DMS 273 (cell line): ENCODE measurements around the gene ABI3.

Experiments used
- DNase-seq: peaks from one replicate; lab custom pipeline; 2025; ENCODE audit not compliant: unreplicated experiment; lab: John Stamatoyannopoulos, UW

ABI3 gene

GRCh38 chr17:49196520-49196919 is 14.0 kb upstream of the ABI3 start:
- DNase-seq, result no peak

GRCh38 chr17:49197346-49197998 is 13.0 kb upstream of the ABI3 start:
- DNase-seq, result no peak

GRCh38 chr17:49198211-49198610 is 12.3 kb upstream of the ABI3 start:
- no peak for DNase-seq

- DNase-seq, result no peak
Measured at GRCh38 chr17:49200423-49201083, 10.0 kb upstream of the ABI3 start.

GRCh38 chr17:49201481-49201927 is 9.0 kb upstream of the ABI3 start:
- no peak for DNase-seq

GRCh38 chr17:49203796-49204195 is 6.7 kb upstream of the ABI3 start:
- no peak for DNase-seq

GRCh38 chr17:49204516-49204915 is 6.0 kb upstream of the ABI3 start:
- DNase-seq, result no peak

- DNase-seq, result no peak
Measured at GRCh38 chr17:49209061-49209571, 1.4 kb upstream of the ABI3 start.

GRCh38 chr17:49213399-49213798 is 2.9 kb downstream of the ABI3 start:
- no peak for DNase-seq

GRCh38 chr17:49213847-49214246 is 3.3 kb downstream of the ABI3 start:
- DNase-seq, result no peak

- DNase-seq, result peak; percentile 15
Measured at GRCh38 chr17:49214676-49215360, 4.3 kb downstream of the ABI3 start.

GRCh38 chr17:49216482-49216881 is 6.0 kb downstream of the ABI3 start:
- no peak for DNase-seq

- DNase-seq, result no peak
Measured at GRCh38 chr17:49216953-49217650, 6.6 kb downstream of the ABI3 start.

GRCh38 chr17:49217651-49218413 is 7.3 kb downstream of the ABI3 start:
- DNase-seq, result no peak

- peak; percentile 30 for DNase-seq
Measured at GRCh38 chr17:49218941-49219913, 8.7 kb downstream of the ABI3 start.

GRCh38 chr17:49219987-49220386 is 9.5 kb downstream of the ABI3 start:
- DNase-seq, result no peak

GRCh38 chr17:49223168-49223516 is 12.6 kb downstream of the ABI3 start:
- no peak for DNase-seq

- DNase-seq, result peak; percentile 75
Measured at GRCh38 chr17:49223517-49224197, 13.2 kb downstream of the ABI3 start.
